Measurements from ENCODE around the gene IL15RA.

GRCh38 chr10:5921746-5922145 lies 55.6 kb downstream of the IL15RA start:
- no peak for TF ChIP-seq CTCF (IDR thresholded peaks at IDR 0.05; ENCODE audit: insufficient read depth, low read length, poor library complexity, severe bottlenecking)
- no peak for TF ChIP-seq EZH2phosphoT487 (conservative IDR thresholded peaks at IDR 0.05; ENCODE audit: low read length)
